ENCODE data around the gene CEBPB.

The CEBPB gene

GRCh38 chr20:50214226-50215024 lies 23.8 kb downstream of the CEBPB start:
- DNase-seq (ENCODE audit: low read depth), result no peak

GRCh38 chr20:50215101-50215690 lies 24.6 kb downstream of the CEBPB start:
- DNase-seq (ENCODE audit: low read depth), result no peak

DNA sequence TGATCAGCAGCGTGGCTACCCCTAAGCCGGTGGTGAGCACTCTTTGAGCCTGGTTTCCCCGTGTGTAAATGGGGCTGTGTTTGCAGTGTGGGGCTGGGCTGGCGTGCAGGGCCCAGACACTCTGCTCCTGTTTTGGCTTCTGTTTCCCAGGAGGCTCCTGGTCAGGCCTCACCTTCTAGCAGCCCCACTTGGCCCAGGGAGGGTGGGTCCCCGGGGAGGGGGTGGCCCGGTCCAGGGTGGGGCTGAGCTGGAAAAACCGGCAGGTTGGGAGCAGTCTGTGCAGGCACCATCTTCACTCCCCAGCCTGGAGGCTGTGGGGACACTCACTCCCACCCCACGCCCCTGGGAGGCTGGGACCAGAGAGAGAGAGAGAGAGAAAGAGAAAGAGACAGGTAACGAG lies 25.3 kb downstream of the CEBPB start:
- no peak for DNase-seq (ENCODE audit: low read depth)

GRCh38 chr20:50216543-50217206 lies 26.0 kb downstream of the CEBPB start:
- DNase-seq (ENCODE audit: low read depth), result no peak

DNA sequence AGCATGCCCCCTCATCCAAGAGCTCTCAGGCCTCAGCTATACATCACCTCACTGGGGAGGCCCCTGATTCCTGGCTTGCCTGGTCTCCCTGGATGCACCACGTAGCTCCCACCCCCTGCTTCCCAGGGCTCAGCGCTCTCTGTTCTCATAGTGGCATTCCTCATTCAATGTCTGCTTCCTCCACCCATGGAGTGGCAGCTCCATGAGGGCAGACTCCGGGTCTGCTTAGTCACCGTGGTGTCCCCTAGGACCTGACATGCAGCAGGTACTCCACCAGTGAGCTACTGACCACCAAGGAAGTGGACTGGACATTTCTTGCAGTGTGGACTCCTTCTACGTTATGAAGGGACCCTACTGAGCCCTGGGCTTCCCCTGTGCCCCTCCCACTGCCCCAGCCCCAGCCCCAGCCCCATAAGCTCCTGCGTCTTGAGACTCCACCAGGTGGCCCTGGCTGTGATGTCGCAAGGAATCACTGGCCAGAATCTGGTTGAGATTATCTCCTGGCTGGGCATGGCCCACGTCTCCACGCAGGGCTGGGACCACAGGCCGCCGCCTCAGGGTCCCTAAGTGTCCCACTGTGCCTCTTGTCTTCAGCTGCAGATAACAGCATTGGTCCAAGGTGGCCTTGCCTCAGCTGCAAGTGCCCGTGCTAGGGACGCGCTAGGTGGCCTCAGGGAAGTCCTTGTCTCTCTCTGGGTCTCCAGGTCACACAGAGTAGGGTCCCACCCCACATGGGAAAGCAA lies 26.7 kb downstream of the CEBPB start:
- no peak for DNase-seq (ENCODE audit: low read depth)

- DNase-seq (ENCODE audit: low read depth), result no peak
These were observed 28.4 kb downstream of the CEBPB start for GRCh38 chr20:50218987-50219435.

- no peak for DNase-seq (ENCODE audit: low read depth)
These were observed 29.0 kb downstream of the CEBPB start for GRCh38 chr20:50219600-50219999.

- DNase-seq (ENCODE audit: low read depth), result no peak
These were observed 29.7 kb downstream of the CEBPB start for GRCh38 chr20:50220093-50220893.

- DNase-seq (ENCODE audit: low read depth), result no peak
These were observed 30.3 kb downstream of the CEBPB start for GRCh38 chr20:50220894-50221365.

- DNase-seq (ENCODE audit: low read depth), result peak; percentile 38
These were observed 31.1 kb downstream of the CEBPB start for GRCh38 chr20:50221501-50222308.

DNA sequence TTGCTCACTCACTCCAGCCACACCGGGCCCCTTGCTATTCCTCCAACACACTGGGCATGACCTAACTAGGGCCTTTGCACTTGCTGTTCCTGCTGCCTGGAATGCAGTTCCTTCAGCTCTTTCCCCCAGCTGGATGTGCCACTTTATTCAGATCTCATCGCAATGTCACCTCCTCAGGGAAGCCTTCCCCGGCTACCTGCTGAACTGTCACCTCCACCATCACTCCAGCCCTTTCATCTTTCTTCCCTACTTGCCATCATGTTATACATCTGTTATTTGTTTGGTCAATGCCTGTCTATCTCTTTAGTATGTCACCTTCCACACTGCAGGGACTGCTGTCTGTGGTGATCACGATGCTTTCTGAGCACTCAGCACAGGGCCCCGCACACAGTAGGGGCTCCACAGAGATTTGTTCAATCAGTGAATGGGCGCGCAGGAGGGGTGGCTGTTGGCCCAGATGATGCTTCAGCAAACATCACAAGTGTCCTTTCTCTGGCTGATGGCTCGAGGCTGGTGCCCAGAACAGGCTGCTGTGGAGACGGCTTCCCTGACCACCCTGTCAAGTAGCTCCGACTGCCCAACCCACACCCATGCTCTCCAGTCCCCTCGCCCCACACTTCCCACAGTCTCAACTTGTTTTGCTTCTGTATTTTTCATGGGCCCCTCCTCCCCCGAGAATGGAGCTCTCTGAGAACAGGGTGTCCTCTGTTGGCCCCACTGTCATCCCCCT lies 31.8 kb downstream of the CEBPB start:
- no peak for DNase-seq (ENCODE audit: low read depth)

GRCh38 chr20:50223039-50224005 lies 32.7 kb downstream of the CEBPB start:
- no peak for DNase-seq (ENCODE audit: low read depth)

DNA sequence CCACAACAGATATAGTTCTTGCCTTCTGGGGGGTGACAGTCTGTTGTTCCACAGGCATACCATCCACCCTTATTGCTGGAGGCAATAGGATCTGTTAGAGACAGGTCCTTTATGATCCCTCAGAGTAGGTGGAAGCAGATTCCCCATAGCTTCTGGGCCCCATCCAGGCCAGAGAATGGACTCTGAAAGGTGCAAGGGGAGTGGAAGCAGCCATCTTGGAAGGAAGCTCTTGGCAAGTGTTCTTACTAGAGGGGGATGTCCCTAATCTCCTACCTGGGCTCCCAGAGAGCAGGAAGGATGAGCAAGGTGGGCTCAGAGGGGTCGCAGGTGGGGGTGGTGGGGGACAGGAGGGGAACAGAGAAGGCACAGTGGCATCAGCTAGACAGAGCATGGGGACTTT lies 33.4 kb downstream of the CEBPB start:
- DNase-seq (ENCODE audit: low read depth), result no peak

DNA sequence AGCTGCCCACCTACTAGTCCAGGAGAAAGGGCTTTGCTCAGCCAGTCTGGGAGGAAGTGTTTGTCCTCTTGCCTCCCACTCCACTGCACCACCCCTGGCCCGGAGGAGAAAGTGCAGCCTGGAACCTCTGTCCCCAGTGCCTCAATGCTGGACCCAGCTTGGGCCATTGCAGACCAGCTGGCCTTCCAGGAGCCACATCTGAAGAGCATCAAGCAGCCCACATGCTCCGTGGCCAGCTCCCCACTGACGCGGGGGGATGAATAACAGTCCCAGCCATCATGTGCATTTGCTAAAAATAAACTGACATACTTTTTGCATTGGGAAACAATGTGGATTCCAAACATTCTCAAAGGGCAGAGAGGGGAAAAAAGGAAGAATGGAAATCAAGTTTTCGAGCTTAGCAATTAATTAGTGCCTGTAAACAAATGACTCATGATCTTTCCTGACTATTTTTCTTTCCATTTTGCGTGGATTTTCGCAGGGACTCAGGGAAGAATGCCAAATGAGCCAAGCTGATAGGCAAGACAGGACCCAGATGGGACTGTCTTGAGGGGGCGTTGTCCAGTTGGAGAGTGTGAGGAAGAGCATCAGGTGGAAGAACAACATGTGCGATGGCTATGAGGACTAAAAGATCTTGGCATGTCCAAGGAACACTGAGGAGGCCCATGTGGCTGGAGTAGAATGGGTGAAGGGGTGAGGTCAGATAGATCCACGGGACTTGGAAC lies 34.1 kb downstream of the CEBPB start:
- peak; percentile 95 for DNase-seq (ENCODE audit: low read depth)

- peak; percentile 30 for DNase-seq (ENCODE audit: low read depth)
These were observed 35.7 kb downstream of the CEBPB start for GRCh38 chr20:50226093-50226974.

GRCh38 chr20:50227506-50227905 lies 36.9 kb downstream of the CEBPB start:
- no peak for DNase-seq (ENCODE audit: low read depth)

DNA sequence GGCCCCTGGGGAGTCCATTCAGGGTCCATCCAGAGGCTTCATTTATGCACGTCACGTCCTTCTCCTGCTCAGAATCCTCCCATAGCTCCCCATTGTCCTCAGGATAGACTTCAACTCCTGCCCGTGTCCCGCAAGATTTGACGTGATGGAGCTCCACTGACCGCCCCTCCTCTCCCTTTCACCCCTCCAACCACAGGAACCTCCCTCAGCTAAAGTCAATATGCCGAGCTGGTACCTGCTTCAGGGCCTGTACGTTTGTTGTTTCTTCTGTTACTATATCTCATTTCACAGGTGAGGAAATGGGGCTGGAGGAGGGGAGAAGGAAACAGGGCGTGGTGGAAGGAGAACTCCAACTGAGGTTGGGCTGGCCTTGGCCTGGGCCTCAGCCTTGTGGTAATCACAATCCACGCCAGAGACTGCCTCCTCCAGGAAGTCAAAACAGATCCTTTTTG lies 38.6 kb downstream of the CEBPB start:
- no peak for DNase-seq (ENCODE audit: low read depth)
